ENCODE data around the gene DPYD.

DNA sequence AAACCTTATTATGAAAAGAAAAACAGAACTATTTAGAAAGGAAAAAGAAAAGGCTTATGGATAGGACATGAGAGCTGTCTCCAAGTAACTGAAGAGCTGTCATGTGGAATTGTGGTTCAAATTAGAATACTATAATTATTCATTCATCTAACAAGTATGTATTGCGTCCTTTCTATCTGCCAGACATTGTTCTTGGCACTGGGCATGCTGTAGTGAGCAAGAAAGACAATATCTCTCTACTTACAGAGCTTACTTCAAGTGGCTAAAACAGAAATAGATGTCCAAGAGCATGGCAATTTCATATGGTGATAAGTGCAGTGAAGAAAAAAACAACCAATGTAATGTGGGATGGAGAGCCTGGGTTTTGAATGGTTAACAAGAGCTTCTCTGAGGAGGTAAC lies 413.0 kb downstream of the DPYD start:
- TF ChIP-seq, protein P1, sequence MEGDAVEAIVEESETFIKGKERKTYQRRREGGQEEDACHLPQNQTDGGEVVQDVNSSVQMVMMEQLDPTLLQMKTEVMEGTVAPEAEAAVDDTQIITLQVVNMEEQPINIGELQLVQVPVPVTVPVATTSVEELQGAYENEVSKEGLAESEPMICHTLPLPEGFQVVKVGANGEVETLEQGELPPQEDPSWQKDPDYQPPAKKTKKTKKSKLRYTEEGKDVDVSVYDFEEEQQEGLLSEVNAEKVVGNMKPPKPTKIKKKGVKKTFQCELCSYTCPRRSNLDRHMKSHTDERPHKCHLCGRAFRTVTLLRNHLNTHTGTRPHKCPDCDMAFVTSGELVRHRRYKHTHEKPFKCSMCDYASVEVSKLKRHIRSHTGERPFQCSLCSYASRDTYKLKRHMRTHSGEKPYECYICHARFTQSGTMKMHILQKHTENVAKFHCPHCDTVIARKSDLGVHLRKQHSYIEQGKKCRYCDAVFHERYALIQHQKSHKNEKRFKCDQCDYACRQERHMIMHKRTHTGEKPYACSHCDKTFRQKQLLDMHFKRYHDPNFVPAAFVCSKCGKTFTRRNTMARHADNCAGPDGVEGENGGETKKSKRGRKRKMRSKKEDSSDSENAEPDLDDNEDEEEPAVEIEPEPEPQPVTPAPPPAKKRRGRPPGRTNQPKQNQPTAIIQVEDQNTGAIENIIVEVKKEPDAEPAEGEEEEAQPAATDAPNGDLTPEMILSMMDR (IDR thresholded peaks at IDR 0.05; ENCODE audit: low read length), result no peak
- no peak for TF ChIP-seq EZH2 (IDR thresholded peaks at IDR 0.05; ENCODE audit: borderline replicate concordance, low read length)

All from OCI-LY1 (cell line).